Progenitor cell of endocrine pancreas (in vitro differentiated cells): ENCODE data around the gene ERC1. TPM values are rescaled to one million over a fixed set of nuclear protein-coding genes. Genes with fewer than 3 reads are reported as not detected.

Experiments used
- DNase-seq: peaks from one replicate; pipeline ENCODE4 v3.0.0; 2021; ENCODE audit warnings: low spot score; ENCODE audit not compliant: unreplicated experiment
- H3K27ac Mint-ChIP-seq: 2 replicates; pipeline ENCODE4 v1.8.0; 2021; ENCODE audit warnings: mild to moderate bottlenecking, moderate library complexity, mixed read lengths
- H3K27me3 Mint-ChIP-seq: 2 replicates; pipeline ENCODE4 v1.8.0; 2021; ENCODE audit warnings: mixed read lengths
- H3K36me3 Mint-ChIP-seq: 2 replicates; pipeline ENCODE4 v1.8.0; 2022; ENCODE audit warnings: mixed read lengths; ENCODE audit not compliant: insufficient read depth
- H3K4me1 Mint-ChIP-seq: 2 replicates; pipeline ENCODE4 v1.8.0; 2021; ENCODE audit warnings: low read depth, mixed read lengths
- H3K4me3 Mint-ChIP-seq: 2 replicates; pipeline ENCODE4 v1.8.0; 2021; ENCODE audit warnings: low read depth, mild to moderate bottlenecking, moderate library complexity, mixed read lengths
- H3K9me3 Mint-ChIP-seq: 2 replicates; pipeline ENCODE4 v1.8.0; 2021; ENCODE audit warnings: low read depth, mixed read lengths
- CTCF ChIP-seq: fragments of 200-600 bp; sonication (generic); IDR thresholded peaks from one replicate; pipeline ENCODE4 v1.5.0; 2021; ENCODE audit warnings: antibody characterized with exemption, mild to moderate bottlenecking; ENCODE audit not compliant: unreplicated experiment
- total RNA-seq: library from RNA; stranded (reverse); gene quantifications from 2 replicates; pipeline ENCODE4 v1.2.1, GENCODE V29; 2021

ERC1 gene
- total RNA-seq, 1 donor from 2014 or later: 146 TPM

DNA sequence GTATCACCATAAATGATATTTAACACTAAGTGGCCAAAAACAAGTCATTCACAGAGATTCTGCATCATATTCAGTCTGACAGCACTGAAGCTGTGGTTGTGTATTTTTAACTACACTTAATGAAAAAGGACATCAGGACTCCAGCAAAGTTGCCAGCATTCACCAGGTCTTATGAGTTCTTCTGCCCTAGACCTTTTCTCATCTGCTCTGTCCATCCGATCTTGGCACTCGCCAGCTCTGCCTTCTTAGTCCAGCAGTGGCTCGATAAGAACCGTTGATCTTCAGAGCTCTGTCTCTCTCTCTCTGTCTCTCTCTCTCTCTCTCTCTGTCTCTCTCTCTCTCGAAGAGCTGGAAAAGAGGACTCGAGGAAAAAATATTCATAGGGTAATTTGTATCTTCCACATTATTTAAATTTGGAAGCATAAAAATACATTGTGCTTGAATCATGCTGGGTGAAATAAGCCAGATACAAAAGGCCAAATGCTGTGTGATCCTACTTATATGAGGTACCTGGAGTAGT lies 371.2 kb downstream of the ERC1 start:
- Mint-ChIP-seq H3K27ac (peak overlapping the region; percentile 5), H3K4me3 (no peak overlapping the region), H3K36me3 (peaks cover 7% of the 10 kb centered on the region), H3K4me1 (peaks cover 2% of the 10 kb centered on the region), H3K27me3 (no peaks in the 10 kb centered on the region), H3K9me3 (no peaks in the 10 kb centered on the region)
- TF ChIP-seq CTCF: no peak
- DNase-seq: no peak

DNA sequence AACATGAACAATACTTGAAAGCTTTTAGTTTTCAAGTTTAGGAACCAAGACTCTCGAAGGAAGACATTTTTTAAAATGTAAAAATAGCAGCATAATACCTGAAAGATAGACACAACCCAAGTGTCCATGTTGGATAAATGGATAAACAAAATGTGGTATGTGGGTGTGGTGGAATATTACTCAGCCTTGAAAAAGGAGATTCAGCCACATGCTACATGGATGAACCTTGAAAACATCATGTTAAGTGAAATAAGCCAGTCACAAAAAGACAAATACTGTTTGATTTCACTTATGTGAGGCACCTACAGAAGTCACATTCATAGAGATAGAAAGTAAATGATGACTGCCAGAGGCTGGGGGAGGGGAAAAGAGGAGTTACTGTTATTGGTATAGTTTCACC lies 374.7 kb downstream of the ERC1 start:
- Mint-ChIP-seq H3K4me3 (no peak overlapping the region), H3K36me3 (peaks cover 3% of the 10 kb centered on the region), H3K27me3 (no peaks in the 10 kb centered on the region), H3K4me1 (peaks cover 5% of the 10 kb centered on the region), H3K9me3 (no peaks in the 10 kb centered on the region), H3K27ac (no peak overlapping the region)
- TF ChIP-seq CTCF: no peak
- no peak for DNase-seq

- Mint-ChIP-seq H3K9me3 (no peaks in the 10 kb centered on the region), H3K36me3 (peaks cover 14% of the 10 kb centered on the region), H3K27me3 (no peaks in the 10 kb centered on the region), H3K4me3 (no peak overlapping the region), H3K4me1 (peaks cover 5% of the 10 kb centered on the region), H3K27ac (peak overlapping the region; percentile 5)
- TF ChIP-seq CTCF: no peak
- DNase-seq: no peak
These were observed 376.6 kb downstream of the ERC1 start for GRCh38 chr12:1367331-1368291.

GRCh38 chr12:1369460-1369859 lies 378.4 kb downstream of the ERC1 start:
- no peak for TF ChIP-seq CTCF
- H3K27me3 Mint-ChIP-seq: no peaks in the 10 kb centered on the region
- H3K27ac Mint-ChIP-seq: no peak overlapping the region
- DNase-seq: no peak
- H3K4me3 Mint-ChIP-seq: no peak overlapping the region
- H3K36me3 Mint-ChIP-seq: peaks cover 22% of the 10 kb centered on the region
- peaks cover 5% of the 10 kb centered on the region for H3K4me1 Mint-ChIP-seq
- H3K9me3 Mint-ChIP-seq: no peaks in the 10 kb centered on the region

GRCh38 chr12:1369938-1370500 lies 379.0 kb downstream of the ERC1 start:
- DNase-seq: no peak
- TF ChIP-seq CTCF: no peak
- peaks cover 5% of the 10 kb centered on the region for H3K4me1 Mint-ChIP-seq
- peaks cover 2% of the 10 kb centered on the region for H3K9me3 Mint-ChIP-seq
- no peak overlapping the region for H3K4me3 Mint-ChIP-seq
- H3K27me3 Mint-ChIP-seq: no peaks in the 10 kb centered on the region
- peaks cover 26% of the 10 kb centered on the region for H3K36me3 Mint-ChIP-seq
- no peak overlapping the region for H3K27ac Mint-ChIP-seq
